Spleen (tissue), 7 donors: ENCODE measurements around the gene ZNF684.

Experiments used
- CTCF ChIP-seq, 11 experiments: fragments of 200-600 bp in 7 of 11; fragments of 450-650 bp in 4 of 11; sonication (generic) in 4 of 11; IDR thresholded peaks in 8 of 11; conservative IDR thresholded peaks in 3 of 11; 1 replicate in 7 of 11; 2 replicates in 4 of 11; pipeline versions ENCODE4 v1.4.0 to v1.8.0; 2016 to 2021; ENCODE audit warnings: antibody characterized with exemption in 11 of 11, inconsistent platforms in 4 of 11, mild to moderate bottlenecking in 1 of 11
- POLR2A ChIP-seq, 3 donors: fragments of 450-650 bp; IDR thresholded peaks; one replicate each; pipeline ENCODE4 v1.5.1; 2017; ENCODE audit warnings: antibody characterized with exemption in 3 of 3, mild to moderate bottlenecking in 1 of 3
- donor health status: DM: no; HTN: no; CAD: no; lungs with moderate emphysema.
- donor health status: DM: no; HTN: no; CAD: no.
- donor health status: DM: no; HTN: no; CAD: no.

- TF ChIP-seq CTCF (IDR thresholded peaks at IDR 0.05 in 8 of 11, conservative IDR thresholded peaks at IDR 0.05 in 3 of 11), result no peak
- TF ChIP-seq POLR2A (IDR thresholded peaks at IDR 0.05), result no peak
Measured at GRCh38 chr1:40546957-40547356, 15.5 kb downstream of the ZNF684 start.
